CD4-positive, alpha-beta T cell treated with Interleukin-15 for 1 hour (primary cell): ENCODE results near the gene ZFPM1.
"Not testable (repeated sequence)": the region's sequence is repeated elsewhere in the genome, so short reads cannot be mapped to it uniquely, and the experiment has no call there.

Experiments
- DNase-seq: peaks from one replicate; pipeline ENCODE4 v3.0.0-alpha.2; 2020

Gene ZFPM1

DNA sequence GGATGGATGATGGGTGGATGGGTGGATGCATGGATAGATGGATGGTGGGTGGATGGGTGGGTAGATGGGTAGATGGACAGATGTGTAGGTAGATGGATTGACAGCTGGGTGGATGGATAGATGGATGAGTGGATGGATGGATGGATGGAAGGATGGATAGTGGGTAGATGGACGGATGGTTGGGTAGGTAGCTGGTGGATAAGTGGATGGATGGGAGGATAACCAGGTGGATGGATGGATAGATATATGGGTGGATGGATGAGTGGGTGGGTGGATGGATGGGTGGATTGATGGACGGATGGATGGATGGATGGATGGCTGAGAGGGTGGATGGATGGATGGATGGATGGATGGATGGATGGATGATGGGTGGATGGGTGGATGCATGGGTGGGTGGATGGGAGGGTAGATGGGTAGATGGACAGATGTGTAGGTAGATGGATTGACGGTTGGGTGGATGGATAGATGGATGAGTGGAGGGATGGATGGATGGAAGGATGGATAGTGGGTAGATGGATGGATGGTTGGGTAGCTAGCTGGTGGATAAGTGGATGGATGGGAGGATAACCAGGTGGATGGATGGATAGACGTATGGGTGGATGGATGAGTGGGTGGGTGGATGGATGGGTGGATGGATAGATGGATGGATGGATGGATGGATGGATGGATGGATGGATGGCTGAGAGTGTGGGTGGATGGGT is 65.5 kb downstream of the ZFPM1 start:
- DNase-seq, result not testable (repeated sequence)

DNA sequence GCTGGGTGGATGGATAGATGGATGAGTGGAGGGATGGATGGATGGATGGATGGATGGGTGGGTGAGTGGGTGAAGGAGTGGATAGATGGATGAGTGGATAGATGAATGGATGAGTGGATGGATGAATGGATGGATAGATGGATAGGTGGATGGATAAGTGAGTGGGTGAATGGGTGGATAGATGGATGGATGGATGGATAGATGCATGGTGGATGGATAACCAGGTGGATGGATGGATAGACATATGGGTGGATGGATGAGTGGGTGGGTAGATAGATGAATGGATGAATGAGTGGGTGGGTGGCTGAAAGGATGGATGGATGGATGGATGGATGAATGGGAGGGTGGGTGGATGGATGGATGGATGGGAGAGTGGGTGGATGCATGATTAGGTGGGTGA is 66.2 kb downstream of the ZFPM1 start:
- no peak for DNase-seq

DNA sequence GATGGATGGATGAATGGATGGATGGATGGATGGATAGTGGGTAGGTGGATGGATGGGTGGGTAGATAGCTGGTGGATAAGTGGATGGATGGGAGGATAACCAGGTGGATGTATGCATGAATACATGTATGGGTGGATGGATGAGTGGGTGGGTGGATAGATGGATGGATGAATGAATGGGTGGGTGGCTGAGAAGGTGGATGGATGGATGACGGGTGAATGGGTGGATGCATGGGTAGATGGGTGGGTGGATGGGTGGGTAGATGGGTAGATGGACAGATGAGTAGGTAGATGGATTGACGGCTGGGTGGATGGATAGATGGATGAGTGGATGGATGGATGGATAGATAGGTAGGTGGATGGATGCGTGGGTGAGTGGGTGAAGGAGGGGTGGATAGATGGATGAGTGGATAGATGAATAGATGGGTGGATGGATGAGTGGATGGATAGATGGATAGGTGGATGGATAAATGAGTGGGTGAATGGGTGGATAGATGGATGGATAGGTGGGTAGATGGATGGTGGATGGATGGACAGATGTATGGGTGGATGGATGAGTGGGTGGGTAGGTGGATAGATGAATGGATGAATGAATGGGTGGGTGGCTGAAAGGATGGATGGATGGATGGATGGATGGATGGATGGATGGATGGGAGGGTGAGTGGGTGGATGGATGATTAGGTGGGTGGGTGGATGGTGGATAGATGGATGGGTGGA is 67.0 kb downstream of the ZFPM1 start:
- DNase-seq, result no peak

DNA sequence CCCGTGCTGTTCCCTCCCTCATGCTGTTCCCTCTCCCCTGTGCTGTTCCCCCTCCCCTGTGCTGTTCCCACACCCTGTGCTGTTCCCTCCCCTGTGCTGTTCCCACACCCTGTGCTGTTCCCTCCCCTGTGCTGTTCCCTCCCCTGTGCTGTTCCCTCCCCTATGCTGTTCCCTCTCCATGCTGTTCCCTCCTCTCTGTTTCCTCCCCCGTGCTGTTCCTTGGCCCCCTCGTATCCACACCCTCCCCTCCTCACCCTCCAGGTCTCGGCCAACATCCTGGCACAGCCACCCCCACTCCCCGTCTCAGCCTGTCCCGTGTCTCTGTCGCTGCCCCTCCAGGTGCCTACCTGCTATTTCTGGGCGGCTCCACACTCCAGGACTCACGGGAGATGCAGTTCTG is 68.6 kb downstream of the ZFPM1 start:
- DNase-seq, result no peak

DNA sequence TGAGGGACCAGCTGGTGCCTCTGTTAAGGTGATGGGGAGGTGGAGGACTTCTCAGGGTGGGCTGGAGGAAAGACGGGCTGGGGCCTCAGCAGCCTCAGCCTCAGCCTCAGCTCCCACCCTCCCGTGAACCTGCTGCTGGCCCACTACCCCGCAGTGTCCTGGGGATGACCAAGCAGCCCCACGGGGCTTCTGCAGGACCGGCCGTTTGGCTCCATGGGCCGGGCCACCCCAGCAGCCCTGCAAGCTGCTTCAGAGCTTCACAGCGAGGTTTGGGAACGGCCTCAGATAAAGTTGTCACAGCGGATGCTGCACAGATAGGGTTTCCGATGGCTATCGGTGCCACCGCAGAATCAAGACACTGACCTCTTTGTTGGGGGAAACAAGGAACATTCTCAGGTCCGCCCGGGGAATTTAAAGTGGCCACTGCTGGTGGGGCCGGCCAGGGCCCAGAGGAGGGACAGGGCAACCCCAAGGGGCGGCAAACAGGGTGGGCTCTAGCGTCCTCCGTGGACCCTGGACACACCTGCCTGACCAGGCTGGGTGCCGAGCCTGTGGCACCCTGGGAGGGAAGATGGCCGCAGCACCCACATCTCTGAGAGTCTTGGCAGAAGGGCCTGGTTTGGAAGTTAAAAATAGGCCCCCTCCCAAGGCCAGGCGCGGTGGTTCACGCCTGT is 69.3 kb downstream of the ZFPM1 start:
- DNase-seq, result no peak

DNA sequence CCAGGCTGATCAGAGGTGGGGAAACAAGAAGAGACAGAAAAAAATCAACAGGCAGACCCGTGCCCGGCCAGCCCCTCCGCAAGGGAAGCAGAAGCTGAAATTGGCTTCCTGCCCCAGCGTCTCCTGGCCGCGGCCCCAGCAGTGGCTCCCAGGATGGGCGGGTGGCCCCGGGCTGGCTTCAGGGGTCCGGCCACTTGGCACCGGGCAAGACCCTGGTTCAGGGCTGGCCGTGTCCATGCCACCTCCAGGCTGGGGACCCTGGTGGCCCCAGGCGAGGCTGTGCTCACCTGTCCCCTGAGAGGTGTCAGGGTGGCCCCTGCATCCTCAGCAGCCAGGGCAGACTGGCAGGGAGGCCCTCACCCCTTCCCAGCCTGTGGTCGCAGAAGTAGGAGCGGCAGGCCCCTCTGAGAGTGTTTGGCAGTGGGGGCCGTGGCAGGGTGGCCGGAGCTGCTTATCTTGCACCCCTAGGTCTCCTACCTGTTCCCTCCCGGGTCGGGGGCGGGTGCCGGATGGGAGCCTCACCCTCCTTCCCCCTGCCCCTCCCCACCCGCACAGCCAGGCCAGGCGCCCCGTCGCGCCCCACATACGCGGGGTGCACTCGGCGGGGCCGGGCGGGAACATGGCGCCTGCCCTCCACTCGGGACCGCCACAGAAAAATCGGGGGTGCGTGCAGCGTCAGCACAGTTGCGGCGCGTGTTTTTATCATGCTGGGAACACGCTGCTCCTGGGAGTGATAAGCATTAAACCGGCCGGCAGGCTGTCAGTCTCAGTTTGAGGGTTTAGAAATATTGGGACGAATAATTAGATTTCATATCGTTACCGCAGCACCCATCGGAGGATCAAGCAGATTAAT is 70.5 kb downstream of the ZFPM1 start:
- DNase-seq, result no peak

DNA sequence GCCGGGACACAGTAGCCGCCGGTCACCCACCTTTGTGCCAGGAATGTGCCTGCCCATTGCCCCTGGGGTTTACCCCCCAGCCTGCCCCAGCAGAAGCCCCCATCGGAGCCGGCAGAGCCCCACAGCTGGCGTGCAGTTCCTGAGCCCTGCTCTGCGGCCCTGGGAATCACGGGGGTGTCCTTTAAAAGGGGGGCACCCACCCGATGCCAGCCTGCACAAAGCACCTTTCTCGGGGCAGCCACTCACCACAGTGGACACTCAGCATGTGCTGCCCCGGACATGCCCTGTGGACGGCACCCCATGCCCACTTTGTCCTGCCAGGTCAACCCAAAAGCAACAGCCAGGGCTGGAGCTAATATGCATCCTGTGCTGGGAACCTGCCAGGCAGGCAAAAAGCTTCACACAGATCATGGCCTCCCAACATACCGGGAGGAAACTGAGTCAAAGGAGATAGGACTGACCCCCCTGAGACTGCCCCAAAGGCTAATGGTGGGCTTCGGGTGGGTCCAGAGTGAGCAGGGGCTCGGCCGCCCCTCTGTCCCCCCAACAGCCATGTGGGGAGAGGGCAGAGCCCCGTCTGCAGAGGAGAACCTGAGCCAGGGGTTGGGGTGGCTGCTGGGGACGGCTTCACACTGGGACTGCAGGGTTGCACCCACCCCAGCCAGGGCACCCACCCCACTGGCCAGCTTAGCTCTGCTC is 71.3 kb downstream of the ZFPM1 start:
- no peak for DNase-seq

DNA sequence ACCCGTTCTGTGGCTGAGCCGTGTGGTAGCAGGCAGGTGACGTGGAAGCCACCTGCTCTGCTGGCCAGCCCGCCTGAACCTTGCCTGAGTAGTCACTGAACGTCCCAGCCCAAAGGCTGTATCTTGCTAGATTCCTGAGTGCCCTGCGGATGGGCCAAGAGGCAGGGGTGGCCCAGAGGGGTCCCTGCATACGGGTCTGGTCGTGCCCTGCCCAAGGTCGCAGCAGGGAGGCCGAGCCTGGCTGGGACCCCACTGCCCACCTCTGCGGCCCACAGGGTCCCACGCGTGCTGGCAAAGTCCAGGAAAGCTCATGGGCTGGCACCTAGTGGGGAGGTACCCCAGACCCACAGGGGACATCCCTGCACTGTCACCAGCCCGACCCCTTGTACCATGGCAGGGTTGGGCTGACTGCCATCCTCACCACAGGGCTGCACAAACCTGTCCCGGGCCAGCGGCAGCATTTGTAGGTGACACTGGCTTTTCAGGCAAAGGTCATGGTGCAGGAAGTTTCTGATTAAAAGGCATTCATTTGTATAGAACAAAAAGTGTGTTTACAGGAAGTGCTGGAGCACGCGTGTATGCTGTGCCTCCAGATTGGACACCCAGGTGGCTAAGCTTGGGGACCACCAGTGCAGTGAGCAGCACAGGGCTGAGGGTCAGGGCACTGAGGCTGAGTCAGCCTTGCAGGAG is 72.0 kb downstream of the ZFPM1 start:
- no peak for DNase-seq

DNA sequence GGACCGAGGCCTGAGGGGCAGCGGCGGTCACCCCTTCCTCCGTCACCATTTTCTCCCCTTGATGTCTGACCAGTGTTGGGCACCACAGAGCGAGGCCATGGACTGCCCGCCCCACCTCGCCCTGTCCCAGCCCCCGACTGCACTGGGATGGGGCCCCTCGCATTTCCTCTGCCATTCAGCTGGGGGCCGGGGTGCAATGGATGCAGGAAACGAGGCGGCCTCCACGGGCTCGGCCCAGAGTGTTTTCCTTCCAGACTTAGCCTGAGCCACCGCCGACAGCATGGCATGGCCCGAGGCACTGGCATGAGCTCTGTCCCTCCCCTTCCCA is 72.5 kb downstream of the ZFPM1 start:
- DNase-seq, result no peak

DNA sequence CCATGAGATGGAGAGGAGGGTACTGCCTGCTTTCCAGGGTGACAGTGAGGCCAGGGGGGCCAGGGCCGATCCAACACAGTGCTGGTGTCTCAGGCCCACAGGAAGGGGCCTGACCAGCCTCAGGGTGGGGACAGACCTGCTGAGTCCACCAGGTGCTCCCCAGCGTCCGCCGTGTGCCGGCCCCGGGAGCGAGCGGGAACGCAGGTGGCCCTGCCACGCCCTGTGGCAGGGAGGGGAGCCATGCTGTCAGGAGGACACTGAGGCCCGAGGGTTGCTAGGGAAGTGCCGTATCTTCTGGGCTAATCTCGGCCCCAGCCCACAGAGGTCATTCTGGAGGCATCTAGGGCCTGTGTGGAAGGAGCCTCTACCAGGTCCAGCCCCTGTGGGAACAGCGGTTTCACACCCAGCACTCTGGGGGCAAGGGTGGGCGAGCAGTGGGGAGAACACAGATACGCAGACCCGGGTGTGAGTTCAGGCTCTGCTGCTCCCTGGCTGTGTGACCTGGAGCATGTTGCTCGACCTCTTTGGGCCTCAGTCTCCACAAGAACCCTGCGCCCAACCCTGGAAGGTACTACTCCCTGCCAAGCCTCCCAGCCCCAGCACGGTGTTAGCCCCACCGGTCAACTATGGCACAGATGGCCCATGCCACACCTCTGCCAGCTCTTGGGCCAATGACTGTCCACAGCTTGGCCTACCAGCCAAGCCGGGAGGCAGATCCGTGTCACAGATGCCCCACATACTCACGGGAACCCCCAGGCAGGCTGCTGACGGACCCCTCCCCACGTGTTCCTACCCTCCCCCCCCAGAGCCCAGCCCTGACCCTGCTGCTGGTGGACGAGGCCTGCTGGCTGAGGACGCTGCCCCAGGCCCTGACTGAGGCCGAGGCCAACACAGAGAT is 73.2 kb downstream of the ZFPM1 start:
- DNase-seq, result no peak

DNA sequence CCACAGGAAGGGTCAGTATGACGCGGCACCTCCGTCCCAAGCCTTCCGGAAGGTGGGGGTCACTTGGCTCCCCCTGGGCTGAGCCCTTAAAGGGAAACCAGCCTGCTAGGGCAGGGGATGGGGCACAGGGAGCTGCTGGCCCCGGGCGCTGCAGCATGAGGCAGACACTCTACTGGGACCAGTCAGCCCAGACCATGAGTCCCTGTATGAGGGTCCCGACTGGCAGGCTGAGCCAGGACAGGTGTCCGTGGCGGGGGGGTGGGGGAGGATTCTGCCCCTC is 73.8 kb downstream of the ZFPM1 start:
- no peak for DNase-seq

DNA sequence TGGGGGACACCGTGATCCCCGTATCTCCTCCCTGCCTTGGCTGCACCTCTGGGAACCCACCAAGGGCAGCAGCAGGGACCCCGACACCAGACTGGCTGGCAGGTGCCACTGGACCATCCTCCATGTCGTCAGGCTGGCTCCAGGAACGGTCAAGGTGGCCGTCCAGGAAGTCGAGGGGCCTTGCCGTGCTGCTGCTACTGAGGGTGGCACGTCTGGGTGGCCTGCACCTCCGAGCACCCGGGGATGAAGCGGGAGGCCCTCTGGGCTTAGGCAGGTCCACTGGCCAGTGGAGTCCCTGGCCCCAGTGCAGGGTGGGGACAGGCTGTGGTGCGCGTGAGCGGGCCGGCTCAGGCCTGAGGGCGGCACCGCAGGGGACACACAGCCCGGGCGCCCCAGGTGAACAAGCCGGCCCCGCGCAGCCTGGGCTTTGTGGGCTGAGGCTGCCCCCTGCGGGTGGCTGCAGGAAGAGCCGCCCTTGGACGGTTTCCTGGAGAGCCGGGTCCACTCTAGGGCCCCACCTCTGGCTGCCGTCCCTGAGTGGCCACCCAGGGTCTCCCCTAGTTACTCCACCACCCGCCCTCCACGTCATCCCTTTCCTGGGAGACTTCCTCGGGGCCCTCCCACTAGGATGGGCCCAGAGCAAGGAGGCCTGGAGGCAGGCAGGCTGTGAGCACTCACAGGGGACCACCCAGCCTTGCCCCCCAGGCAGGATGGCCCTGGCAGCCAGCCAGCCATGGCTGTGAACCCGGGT is 74.3 kb downstream of the ZFPM1 start:
- DNase-seq, result peak; percentile 63

DNA sequence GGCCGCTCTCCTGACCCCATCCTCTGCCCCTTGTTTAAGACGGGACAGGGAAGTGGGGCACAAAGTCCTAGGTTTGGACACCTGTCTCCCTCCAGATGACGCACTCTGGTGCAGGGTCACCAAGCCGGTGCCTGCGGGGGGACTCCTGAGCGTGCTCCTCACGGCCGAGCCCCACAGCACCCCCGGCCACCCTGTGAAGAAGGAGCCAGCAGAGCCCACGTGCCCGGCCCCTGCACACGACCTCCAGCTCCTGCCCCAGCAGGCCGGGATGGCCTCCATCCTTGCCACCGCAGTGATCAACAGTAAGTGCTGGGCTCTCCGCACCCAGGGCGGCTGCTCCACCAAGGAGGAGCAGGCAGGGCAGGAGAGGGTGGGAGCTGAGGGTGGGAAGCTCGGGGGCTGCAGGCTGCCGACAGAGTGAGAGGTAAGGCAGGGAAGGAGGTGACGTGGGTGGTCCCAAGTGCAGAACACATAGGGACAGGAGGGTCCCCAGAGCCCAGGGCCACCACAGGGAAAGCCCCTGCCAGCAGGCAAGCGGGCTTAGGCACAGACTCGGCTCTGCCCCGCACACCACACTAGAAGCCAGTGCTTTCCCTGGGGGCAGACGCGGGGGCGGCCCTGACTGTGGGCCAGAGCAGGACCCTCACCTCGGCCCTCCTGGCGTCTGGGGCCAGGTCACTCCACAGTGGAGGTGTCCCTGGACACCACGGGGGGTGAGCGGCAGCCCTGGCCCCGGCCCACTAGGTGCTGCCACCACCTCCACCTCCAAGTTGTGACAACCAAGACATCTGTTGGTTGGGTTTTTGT is 75.1 kb downstream of the ZFPM1 start:
- no peak for DNase-seq

DNA sequence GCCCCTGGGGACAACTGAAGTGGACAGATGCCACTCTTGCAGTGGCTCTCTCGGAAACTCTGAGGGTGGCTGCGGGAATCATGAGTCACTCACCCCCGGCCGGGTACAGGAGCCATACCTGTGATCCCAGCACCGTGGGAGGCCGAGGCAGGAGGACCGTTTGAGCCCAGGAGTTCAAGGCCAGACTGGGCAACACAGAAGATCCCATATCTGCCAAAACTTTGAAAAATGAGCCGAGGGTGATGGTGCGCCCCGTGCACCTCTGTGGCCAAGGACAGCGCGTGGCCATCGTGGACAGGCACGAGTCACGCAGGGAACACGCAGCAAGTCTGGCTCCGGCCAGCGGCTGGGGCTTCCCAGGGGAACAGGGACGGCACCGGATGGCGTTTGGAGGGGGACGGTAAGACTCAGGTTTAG is 75.8 kb downstream of the ZFPM1 start:
- no peak for DNase-seq

DNA sequence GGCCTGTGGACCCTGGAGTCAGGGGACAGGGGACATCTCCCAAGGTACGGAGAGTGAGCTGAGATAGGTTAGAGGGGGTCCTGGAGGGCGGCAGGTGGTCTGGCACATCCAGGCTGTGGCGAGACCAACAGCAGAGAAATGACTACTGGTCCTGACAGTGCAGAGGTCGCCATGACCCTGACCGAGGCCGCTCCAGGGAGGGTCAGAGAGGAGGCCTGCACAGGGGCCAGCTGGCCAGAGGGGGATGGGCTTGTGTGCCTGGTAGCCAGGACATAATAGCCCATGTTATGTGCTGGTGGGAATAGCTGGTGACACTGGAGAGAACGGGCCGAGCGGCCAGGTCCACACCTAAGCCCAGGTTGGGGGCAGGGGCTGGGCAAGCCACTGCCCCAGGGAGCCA is 76.5 kb downstream of the ZFPM1 start:
- DNase-seq, result no peak

DNA sequence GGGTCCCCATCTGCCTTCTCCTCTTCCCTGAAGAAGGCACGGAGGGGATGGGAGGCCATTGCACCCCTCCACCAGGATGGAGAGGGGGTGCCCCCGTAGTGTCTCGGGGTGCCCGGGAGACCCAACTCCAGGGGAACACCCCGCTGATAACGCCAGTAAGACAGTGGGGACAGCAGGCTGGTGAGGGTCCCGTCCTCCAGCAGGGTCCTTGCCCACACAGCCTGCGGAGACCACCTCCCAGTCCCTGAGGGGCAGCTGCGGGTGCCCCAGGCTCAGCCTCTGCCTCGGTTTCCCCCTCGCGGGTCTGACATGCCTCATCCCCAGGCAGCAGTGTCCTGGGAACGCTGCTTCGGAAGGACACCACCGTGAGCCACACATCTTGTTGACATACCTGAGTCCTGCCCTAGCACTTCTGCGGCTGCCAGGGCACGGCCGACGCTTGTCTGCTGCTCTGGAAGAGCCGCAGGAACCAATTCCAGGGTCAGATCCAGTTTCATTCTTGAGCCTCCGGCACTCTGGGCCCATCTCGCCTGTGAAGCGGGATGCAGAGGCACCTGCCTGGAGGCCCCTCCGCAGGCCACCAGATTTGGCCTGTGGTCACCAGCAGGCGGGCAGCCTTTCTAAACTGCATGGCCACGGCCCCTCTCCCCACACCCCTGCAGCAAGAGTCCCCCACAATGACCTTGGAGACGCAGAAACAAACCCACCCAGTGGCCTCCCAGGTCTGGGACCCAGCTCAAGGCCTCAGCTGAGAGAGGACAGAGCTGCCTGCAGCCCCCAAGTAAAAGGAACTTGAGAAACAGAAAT is 77.2 kb downstream of the ZFPM1 start:
- no peak for DNase-seq

DNA sequence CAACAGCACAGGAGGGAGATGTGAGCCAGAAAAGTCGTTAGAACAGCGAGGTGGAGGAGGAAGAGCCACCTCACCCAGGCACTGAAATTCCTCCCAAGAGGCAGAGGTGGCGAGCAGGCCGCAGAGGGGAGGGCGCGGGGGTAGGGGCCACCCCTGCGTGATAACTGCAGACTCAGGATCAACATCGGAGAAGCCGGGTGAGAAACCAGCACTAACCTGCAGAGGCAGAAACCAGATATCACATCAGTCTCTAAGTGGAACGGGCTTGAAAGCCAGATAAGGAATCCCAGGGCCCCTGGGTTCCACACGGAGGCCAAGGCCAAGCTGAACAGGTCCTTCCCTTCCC is 77.8 kb downstream of the ZFPM1 start:
- no peak for DNase-seq

DNA sequence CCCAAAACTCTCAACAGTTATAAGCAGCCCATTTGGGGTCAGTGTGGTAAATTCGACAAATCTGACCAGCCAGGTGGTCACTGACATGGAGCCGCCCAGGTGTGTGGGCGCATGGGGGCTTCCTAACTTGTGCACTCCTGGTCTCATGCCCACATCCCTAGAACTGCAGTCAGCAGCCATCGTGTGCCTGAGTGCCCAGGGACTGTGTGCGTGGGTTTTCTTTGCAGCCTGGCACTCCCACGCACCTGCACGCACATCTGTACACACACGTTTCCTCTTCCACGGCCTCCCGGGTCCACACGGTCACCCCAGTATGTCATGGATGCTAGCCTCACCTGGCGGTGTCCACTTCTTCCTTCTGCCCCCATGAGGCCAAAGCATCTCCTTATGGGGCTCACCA is 78.3 kb downstream of the ZFPM1 start:
- DNase-seq, result no peak

DNA sequence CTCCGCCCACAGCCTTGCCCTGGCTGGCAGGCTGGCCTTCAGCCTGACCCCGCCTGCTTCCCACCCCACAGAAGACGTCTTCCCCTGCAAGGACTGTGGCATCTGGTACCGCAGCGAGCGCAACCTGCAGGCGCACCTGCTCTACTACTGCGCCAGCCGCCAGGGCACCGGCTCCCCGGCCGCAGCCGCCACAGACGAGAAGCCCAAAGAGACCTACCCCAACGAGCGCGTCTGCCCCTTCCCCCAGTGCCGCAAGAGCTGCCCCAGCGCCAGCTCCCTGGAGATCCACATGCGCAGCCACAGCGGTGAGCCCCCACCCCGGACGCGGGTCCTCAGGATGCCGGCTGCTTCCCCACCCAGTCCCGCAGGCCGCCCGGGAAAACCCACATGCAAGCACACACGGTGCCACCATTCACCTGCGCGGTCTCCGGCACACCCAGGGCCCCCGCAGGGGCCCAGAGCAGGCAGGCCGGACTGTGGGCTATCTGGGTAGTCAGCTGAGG is 78.9 kb downstream of the ZFPM1 start:
- no peak for DNase-seq
